Lower lobe of right lung (tissue), 2 donors: Measurements from ENCODE around the gene NAP1L4. TPM values are rescaled to one million over a fixed set of nuclear protein-coding genes. Genes with fewer than 3 reads are reported as not detected.

Experiments
- ATAC-seq, 2 donors: fragments of 200-7000 bp; cut with Tn5 transposase; one replicate each; pipeline ENCODE4 v1.9.1; 2020 to 2022; ENCODE audit warnings: mild to moderate bottlenecking in 2 of 2, moderate library complexity in 2 of 2
- DNase-seq: peaks from one replicate; pipeline ENCODE4 v3.0.0-alpha.2; 2020
- H3K27ac ChIP-seq: fragments of 200-600 bp; one replicate; pipeline ENCODE4 v1.8.0; 2022
- H3K27me3 ChIP-seq: fragments of 200-600 bp; one replicate; pipeline ENCODE4 v1.8.0; 2022; ENCODE audit warnings: low read depth
- H3K36me3 ChIP-seq: fragments of 200-600 bp; one replicate; pipeline ENCODE4 v1.8.0; 2022; ENCODE audit warnings: mild to moderate bottlenecking
- H3K4me1 ChIP-seq: fragments of 200-600 bp; one replicate; pipeline ENCODE4 v1.8.0; 2022
- H3K4me3 ChIP-seq: fragments of 200-600 bp; one replicate; pipeline ENCODE4 v1.8.0; 2022; ENCODE audit warnings: mild to moderate bottlenecking
- H3K9me3 ChIP-seq: fragments of 200-600 bp; one replicate; pipeline ENCODE4 v1.8.0; 2022
- CTCF ChIP-seq: fragments of 200-600 bp; IDR thresholded peaks from one replicate; pipeline ENCODE4 v1.8.0; 2022; ENCODE audit warnings: antibody characterized with exemption, mild to moderate bottlenecking
- intact Hi-C: fragments of 100-400 bp; cut with DNase I; formaldehyde crosslinking; loops from one replicate; pipeline ENCODE4 v1.11.0; 2022
- total RNA-seq: library from RNA; stranded (reverse); fragmentation: NEBNext Ultra II Directional; extraction: Animal tissue kit (Norgen Biotek cat#: 25700); gene quantifications from one replicate; pipeline ENCODE4 v1.2.1, GENCODE V29; 2021
- donor health status: DM: no; HTN: yes; CAD: no; lungs with severe emphysema.

The NAP1L4 gene
- total RNA-seq, 1 donor from 2014 or later: 96.8 TPM

- peaks cover 45% of the 10 kb centered on the region for H3K4me1 ChIP-seq
- intact Hi-C loops: no loop called here
- peak overlapping the region; percentile 91 for H3K27ac ChIP-seq
- H3K9me3 ChIP-seq: no peaks in the 10 kb centered on the region
- H3K36me3 ChIP-seq: no peaks in the 10 kb centered on the region
- no peak for DNase-seq
- H3K27me3 ChIP-seq: no peaks in the 10 kb centered on the region
- no peak for TF ChIP-seq CTCF
- H3K4me3 ChIP-seq: peak overlapping the region; percentile 89
- no peak for ATAC-seq
Observed at GRCh38 chr11:2990617-2991451, 1.3 kb downstream of the NAP1L4 start.

- ATAC-seq (no peak), DNase-seq (no peak)
- Histone ChIP-seq H3K27ac (peak overlapping the region; percentile 37), H3K4me3 (peak overlapping the region; percentile 89), H3K4me1 (peaks cover 49% of the 10 kb centered on the region), H3K27me3 (no peaks in the 10 kb centered on the region), H3K36me3 (no peaks in the 10 kb centered on the region), H3K9me3 (no peaks in the 10 kb centered on the region)
- TF ChIP-seq CTCF: no peak
- intact Hi-C loops: no loop called here
Observed at GRCh38 chr11:2989551-2989950, 2.6 kb downstream of the NAP1L4 start.

GRCh38 chr11:2989006-2989405 lies 3.1 kb downstream of the NAP1L4 start:
- H3K27me3 ChIP-seq: no peaks in the 10 kb centered on the region
- H3K4me1 ChIP-seq: peaks cover 52% of the 10 kb centered on the region
- no peaks in the 10 kb centered on the region for H3K36me3 ChIP-seq
- ATAC-seq (no peak), DNase-seq (no peak)
- TF ChIP-seq CTCF: no peak
- peak overlapping the region; percentile 37 for H3K27ac ChIP-seq
- H3K9me3 ChIP-seq: no peaks in the 10 kb centered on the region
- H3K4me3 ChIP-seq: peak overlapping the region; percentile 89
- intact Hi-C loops: no loop called here

GRCh38 chr11:2987881-2988861 lies 4.0 kb downstream of the NAP1L4 start:
- intact Hi-C loops: no loop called here
- H3K27ac ChIP-seq: peak overlapping the region; percentile 37

More at GRCh38 chr11:2987881-2988861, 4.0 kb downstream of the NAP1L4 start:
- Histone ChIP-seq H3K4me1 (peaks cover 52% of the 10 kb centered on the region), H3K4me3 (peak overlapping the region; percentile 89), H3K36me3 (no peaks in the 10 kb centered on the region), H3K9me3 (no peaks in the 10 kb centered on the region), H3K27me3 (no peaks in the 10 kb centered on the region)
- ATAC-seq (no peak), DNase-seq (no peak)
- TF ChIP-seq CTCF: no peak
